HEK293T (cell line): ENCODE data around the gene DTNB.

Experiments used
- ARNT ChIP-seq: fragments of 450-650 bp; IDR thresholded peaks from 2 replicates; pipeline ENCODE4 v1.6.1; 2017; ENCODE audit warnings: mild to moderate bottlenecking
- BHLHE40 ChIP-seq: fragments of 450-650 bp; IDR thresholded peaks from 2 replicates; pipeline ENCODE4 v1.6.1; 2016; ENCODE audit warnings: mild to moderate bottlenecking, moderate library complexity, borderline replicate concordance
- ELF4 ChIP-seq: fragments of 450-650 bp; IDR thresholded peaks from 2 replicates; pipeline ENCODE4 v1.6.1; 2017; ENCODE audit warnings: antibody characterized with exemption
- FOXA1 ChIP-seq: fragments of 450-650 bp; IDR thresholded peaks from 2 replicates; pipeline ENCODE4 v1.6.1; 2016; ENCODE audit warnings: mild to moderate bottlenecking
- FOXK2 ChIP-seq: fragments of 450-650 bp; IDR thresholded peaks from 2 replicates; pipeline ENCODE4 v1.6.1; 2016; ENCODE audit warnings: mild to moderate bottlenecking
- FOXM1 ChIP-seq: fragments of 450-650 bp; IDR thresholded peaks from 2 replicates; pipeline ENCODE4 v1.6.1; 2017; ENCODE audit warnings: mild to moderate bottlenecking, borderline replicate concordance
- HDGF ChIP-seq: fragments of 450-650 bp; IDR thresholded peaks from 2 replicates; pipeline ENCODE4 v1.6.1; 2017; ENCODE audit warnings: antibody characterized with exemption, borderline replicate concordance
- SP1 ChIP-seq: fragments of 450-650 bp; IDR thresholded peaks from 2 replicates; pipeline ENCODE4 v1.6.1; 2017
- SUZ12 ChIP-seq: fragments of 450-650 bp; IDR thresholded peaks from 2 replicates; pipeline ENCODE4 v1.6.1; 2016; ENCODE audit warnings: mild to moderate bottlenecking
- TARDBP ChIP-seq: fragments of 450-650 bp; IDR thresholded peaks from 2 replicates; pipeline ENCODE4 v1.6.1; 2016
- ZNF384 ChIP-seq: fragments of 450-650 bp; IDR thresholded peaks from 2 replicates; pipeline ENCODE4 v1.6.1; 2016
- TF ChIP-seq, protein P1 (sequence below): fragments of 450-650 bp; IDR thresholded peaks from 2 replicates; pipeline ENCODE4 v1.6.1; 2016

- TF ChIP-seq SUZ12: no peak
- TF ChIP-seq FOXM1: no peak
- no peak for TF ChIP-seq HDGF
- TF ChIP-seq ELF4: no peak
- TF ChIP-seq FOXK2: no peak
- no peak for TF ChIP-seq SP1
- TF ChIP-seq BHLHE40: no peak
- no peak for TF ChIP-seq ZNF384
- TF ChIP-seq FOXA1: no peak
- no peak for TF ChIP-seq ARNT
- TF ChIP-seq TARDBP: no peak
- TF ChIP-seq, protein P1, sequence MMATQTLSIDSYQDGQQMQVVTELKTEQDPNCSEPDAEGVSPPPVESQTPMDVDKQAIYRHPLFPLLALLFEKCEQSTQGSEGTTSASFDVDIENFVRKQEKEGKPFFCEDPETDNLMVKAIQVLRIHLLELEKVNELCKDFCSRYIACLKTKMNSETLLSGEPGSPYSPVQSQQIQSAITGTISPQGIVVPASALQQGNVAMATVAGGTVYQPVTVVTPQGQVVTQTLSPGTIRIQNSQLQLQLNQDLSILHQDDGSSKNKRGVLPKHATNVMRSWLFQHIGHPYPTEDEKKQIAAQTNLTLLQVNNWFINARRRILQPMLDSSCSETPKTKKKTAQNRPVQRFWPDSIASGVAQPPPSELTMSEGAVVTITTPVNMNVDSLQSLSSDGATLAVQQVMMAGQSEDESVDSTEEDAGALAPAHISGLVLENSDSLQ: no peak
Observed at GRCh38 chr2:25655316-25655715, 18.1 kb downstream of the DTNB start.
